Kidney tubule cell (primary cell): Measurements from ENCODE around the gene FAN1.

Experiments
- DNase-seq: peaks from one replicate; pipeline ENCODE4 v3.0.0-alpha.2; 2018; ENCODE audit warnings: low spot score

FAN1 gene

DNA sequence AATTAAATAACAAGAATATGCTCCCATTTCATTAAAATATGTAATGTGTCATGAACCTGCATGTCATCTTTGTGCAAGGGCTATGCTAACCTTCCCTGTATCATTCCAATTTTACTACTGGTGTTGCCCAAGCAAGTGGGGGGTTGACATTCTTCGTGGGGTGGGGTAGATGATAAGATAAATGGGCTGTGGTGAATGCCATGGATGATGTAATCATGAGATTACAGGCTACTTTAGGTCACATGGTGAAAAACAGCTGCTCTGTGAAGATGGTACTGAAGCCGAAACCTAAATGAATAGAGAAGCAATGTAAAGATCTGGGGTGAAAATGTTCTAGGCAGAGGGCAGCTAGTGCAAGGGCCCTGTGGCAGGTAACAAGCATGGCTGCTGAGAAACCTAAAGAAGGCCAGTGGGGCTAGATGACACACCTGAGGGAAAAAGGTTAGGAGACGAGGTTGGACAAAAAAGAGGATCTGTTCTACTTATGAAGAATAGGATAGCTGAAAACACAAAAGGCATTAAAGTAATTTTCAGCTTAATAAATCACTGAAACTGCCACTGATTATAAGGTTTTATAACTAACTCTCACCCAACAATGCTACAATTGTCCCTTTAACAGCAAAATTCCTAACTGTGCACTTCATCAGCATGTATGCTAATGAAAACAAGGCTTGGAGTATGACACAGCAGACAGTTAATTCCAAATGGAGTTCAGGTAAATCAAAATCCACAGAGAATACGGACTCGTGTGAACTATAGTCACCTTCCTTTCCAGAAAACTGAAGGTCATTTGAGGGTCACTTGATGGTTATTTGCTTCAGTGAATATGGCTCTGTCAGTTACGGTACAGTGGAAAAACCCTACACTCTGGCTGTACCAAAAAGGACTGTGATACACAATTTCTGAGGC lies 52.8 kb downstream of the FAN1 start:
- peak; percentile 47 for DNase-seq

DNA sequence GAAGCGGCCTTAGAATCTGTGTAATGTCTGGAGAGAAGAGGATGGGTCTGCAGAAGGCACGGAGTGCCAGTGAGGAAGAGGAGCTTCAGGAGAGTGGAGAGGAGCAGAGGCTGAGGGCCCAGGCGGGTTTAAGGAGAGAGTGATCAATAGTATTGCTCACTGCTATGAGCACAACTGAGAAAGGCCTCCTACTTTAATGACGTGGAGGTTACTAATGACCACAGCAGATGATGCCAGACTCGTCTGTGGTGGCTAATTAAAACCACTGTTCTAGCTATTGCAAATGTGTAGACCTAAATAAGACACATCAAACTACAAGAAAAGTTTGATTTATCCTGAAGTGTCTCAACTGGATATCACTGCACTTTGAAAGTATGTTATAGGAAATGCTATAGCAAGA lies 54.5 kb downstream of the FAN1 start:
- no peak for DNase-seq

- no peak for DNase-seq
These were observed 58.4 kb downstream of the FAN1 start for GRCh38 chr15:30962079-30962478.

GRCh38 chr15:30962659-30963058 lies 58.9 kb downstream of the FAN1 start:
- DNase-seq: no peak

GRCh38 chr15:30963681-30964080 lies 60.0 kb downstream of the FAN1 start:
- DNase-seq: no peak

GRCh38 chr15:30969724-30970123 lies 66.0 kb downstream of the FAN1 start:
- no peak for DNase-seq

DNA sequence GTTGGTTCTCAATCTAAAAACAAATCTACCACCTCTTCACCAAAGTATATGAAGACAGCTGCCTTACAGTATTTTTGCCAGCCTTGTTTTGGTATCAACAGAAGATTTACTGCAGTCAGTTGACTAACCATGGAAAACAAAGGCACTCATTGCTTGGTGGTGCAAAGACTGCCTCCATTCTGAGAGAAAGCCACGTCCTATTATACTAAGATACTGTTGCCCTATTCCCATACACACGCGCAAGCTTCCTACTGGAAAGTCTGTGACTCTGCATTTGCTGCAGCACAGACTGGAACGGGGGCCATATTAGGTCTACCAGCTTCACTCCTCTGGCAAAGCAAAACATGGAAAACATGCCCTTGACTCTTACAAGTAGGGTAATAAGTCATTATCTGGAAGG lies 69.7 kb downstream of the FAN1 start:
- no peak for DNase-seq

- no peak for DNase-seq
These were observed 70.4 kb downstream of the FAN1 start for GRCh38 chr15:30974112-30974511.

DNA sequence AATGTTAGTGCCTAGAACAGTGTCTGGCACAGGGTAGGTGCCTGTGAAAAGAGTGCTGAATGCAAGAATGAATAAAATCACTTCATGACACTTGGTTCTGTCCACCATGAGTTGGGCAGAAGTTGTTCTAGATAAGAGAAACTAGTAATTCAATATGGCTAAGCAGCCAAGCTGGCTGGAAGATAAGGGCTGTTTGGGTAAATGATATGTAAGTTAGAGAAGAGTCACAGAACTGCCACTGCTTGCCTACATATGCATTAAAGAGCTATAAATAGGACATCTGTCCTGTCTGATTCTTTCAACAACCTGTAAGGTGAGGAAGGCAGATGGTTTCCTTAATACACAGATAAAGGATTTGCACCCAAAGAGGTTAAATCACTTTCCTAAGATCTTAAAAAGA lies 74.6 kb downstream of the FAN1 start:
- DNase-seq: no peak

GRCh38 chr15:30979457-30979856 lies 75.7 kb downstream of the FAN1 start:
- DNase-seq: no peak

DNA sequence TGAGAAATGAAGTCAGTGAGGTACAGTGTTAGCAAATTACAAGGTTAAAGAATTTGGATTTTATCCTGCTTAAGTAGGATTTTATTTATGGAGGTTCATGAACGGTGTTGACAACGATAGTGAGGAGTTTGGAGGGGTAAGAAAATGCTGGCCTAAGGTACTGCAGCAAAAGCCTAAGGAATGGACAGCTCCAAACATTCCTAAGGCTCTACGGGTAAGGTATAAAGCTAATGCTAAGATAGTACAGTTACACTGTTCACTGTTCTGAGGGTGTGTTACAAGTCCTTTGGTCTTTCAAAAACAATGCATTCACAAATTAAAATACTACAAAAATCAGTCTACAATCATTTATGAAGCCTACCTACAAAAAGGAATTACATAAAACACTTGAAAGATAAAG lies 80.4 kb downstream of the FAN1 start:
- DNase-seq: peak; percentile 22

- DNase-seq: peak; percentile 37
These were observed 80.8 kb downstream of the FAN1 start for GRCh38 chr15:30984542-30984941.

DNA sequence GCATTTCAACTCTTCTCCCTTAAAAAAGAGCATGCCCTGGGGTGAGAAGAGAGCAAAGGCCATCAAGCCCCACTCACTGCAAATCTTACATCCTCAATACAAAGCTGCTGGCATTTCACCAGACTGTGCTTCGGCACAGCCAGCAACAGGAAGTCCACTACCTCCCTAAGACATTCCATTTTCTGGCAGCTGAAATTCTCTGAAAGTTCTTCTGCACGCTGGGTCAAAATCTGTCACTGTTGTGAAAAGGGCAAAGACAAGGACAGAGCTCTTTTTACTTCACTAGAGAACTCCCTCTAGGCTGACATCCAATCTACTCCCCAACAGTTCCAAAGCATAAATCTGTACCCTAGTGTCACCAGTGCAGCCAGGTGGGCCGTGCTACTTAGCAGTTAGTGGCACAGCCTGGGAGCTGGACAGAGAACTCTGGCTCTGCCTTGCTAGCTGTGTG lies 81.4 kb downstream of the FAN1 start:
- DNase-seq: peak; percentile 47

GRCh38 chr15:30990036-30990435 lies 86.3 kb downstream of the FAN1 start:
- DNase-seq: peak; percentile 18

- DNase-seq: peak; percentile 33
These were observed 86.9 kb downstream of the FAN1 start for GRCh38 chr15:30990446-30991254.

- DNase-seq: peak; percentile 86
These were observed 87.8 kb downstream of the FAN1 start, which contains the start of gene MTMR10 for GRCh38 chr15:30991255-30992235. MTMR10 (minus strand) TSS chr15:30991628; CDS start chr15:30991506, 122 bp downstream.

GRCh38 chr15:30992249-30992864 lies 88.6 kb downstream of the FAN1 start:
- DNase-seq: peak; percentile 45
